Activated naive CD8-positive, alpha-beta T cell treated with anti-CD3 and anti-CD28 coated beads, Interleukin-2, amount 50 U/mL, for 16 hours (primary cell): ENCODE results near the gene TCF25.

Experiments used
- DNase-seq: peaks from one replicate; pipeline ENCODE4 v3.0.0-alpha.2; 2020; ENCODE audit warnings: low read depth, low spot score

TCF25 gene

DNA sequence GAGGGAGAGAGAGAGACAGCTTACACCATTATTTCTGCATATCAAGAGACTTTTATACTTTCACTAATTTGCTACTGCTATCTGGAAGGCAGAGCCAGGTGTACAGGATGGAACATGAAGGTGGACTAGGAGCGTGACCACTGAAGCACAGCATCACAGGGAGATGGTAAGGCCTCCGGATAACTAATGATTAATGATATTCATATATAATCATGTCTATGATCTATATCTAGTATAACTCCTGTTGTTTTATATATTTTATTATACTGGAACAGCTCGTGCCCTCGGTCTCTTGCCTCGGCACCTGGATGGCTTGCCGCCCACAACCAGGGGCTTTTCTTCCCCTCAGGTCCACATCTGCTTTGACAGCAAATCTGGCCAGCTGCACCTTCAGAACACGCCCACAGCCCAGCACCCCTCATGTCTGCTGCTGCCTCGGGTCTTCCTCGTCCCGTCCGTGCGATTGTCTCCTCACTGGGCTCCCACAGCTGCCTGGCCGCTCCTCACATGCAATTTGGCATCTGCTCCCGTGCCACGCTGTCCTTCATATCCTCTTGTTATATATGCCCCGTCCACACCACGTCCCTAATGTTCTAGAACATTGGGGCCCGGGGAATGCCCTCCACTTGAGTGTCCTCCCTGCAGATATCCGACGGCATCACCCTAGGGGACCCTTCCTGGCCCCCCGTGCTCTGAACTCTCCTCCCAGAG is 64.9 kb downstream of the TCF25 start:
- DNase-seq: no peak

DNA sequence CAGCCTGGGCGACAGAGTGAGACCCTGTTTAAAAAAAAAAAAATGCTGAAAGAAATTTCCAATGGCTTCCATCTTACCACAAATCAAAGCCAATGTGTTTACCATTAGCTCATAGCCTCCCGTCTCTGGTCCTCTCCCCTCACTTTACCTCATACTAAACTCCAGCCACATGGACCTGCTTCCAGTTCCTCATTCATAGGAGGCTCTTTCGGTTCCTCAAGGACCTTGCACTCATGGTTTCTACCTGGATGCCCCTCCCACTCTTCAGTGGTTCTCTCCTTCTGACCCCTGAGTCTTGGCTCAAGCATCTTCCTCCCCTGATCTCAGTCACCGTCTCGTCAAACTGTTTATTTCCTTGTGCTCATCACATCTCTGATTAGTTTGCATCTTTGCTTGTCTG is 71.4 kb downstream of the TCF25 start:
- DNase-seq: no peak

DNA sequence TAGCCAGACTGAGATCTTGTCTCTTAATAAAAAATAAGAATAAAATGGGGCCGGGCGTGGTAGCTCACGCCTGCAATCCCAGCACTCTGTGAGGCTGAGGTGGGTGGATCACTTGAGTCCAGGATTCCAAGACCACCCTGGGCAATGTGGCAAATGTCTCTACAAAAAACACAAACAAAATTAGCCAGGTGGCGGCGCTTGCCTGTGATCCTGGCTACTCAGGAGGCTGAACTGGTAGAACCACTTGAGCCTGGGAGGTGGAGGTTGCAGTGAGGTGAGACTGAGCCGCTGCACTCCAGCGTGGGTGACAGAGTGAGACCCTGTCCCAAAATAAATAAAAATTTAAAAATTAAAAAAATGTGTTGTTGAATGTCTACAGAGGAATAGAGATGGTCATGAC is 72.3 kb downstream of the TCF25 start:
- DNase-seq: no peak

DNA sequence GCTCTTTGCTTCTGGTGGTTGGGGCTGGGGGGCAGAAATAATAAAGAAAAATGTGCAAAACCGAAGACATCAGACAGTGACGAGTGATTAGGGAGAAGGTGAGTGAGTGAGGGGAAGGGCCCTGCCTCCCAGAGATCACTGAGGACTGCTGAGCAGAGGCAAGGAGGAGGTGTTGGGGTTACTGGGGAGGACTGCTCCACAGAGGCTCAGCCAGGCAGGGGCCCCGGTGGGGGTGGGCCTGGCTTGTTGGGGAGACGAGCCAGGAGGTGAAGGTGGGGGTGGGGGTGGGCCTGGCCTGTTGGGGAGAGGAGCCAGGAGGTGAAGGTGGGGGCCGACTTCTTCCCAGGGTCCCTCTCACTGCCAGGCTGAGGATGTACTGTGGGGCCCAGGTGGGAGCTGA is 73.1 kb downstream of the TCF25 start:
- DNase-seq: no peak

DNA sequence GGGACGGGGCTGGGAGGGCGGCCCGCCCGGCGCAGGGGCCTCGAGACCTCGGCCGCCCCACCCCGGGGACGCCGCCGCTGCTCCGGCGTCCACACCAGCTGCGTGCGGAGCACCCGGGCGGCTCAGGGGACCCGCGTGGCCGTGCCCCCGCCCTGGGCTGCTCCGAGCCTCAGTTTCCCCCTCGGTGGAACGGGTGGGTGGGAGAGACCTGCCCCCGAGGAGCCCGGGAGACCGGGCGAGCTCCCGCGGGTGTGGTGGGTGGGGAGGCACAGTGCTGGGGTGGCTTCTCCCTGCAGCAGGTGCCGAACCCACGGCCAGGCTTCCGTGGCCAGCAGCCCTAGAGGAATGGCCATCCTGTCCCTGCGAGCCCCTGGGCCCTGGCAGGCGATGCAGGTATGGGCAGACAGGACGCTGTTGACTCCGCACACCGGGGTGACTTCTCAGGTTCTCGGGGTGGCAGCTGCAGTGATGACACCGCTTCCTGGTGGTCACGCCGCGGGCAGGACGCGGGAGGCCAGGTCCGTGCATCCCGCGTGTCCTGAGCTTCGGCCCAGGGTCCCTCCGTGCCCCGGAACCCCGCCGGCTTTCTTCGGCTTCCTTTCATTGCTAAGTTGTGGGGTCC is 75.8 kb downstream of the TCF25 start:
- no peak for DNase-seq

DNA sequence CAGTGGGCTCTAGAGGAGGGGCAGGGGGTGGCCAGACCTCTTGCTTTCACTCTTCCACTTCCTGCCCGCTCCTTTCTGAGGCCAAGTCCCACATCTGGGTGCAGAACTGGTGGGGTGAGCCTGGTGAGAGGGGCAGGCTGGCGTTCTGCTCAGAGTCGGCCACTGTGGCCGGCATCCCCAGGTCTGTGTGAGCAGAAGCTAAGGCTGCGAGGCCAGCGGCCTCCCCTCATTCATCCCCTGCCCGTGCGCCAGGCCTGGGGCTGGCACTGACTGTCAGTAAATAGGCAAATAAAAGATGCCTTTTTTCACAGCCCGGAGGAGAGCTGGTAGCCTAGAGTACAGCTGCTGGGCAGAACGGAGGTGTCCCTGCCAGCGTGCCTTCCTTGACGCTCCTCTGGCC is 76.4 kb downstream of the TCF25 start:
- no peak for DNase-seq

DNA sequence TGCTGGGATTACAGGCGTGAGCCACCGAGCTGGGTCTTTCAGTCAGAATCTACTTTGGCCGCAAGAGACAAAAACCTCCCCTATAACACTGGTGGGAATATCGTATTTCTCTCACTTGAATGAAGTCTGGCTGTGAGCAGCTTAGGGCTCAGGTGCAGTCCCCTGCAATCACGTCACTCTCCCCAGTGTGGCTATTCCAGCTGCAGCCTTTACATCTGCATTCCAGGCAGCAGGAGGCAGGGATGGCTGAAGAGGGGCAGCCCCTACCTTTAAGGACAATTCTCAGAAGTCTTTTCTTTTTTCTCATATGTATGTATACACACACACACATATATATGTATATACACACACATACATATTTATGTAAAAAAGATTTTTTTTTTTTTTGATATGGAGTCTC is 78.1 kb downstream of the TCF25 start:
- no peak for DNase-seq

DNA sequence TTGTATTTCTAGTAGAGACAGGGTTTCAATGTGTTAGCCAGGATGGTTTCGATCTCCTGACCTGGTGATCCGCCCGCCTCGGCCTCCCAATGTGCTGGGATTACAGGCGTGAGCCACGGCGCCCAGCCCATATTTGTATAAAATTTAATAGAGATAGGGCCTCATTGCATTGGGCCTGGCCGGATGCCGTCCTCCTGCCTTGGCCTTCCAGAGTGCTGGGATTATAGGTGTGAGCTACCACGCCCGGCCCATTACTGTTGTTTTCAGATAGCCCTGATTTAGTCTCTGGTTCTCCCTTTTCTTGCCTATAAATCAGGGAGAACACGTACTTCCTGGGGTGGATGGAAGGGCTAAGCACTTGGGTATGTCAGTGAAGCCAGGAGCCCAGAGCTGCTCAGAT is 78.7 kb downstream of the TCF25 start:
- DNase-seq: no peak

DNA sequence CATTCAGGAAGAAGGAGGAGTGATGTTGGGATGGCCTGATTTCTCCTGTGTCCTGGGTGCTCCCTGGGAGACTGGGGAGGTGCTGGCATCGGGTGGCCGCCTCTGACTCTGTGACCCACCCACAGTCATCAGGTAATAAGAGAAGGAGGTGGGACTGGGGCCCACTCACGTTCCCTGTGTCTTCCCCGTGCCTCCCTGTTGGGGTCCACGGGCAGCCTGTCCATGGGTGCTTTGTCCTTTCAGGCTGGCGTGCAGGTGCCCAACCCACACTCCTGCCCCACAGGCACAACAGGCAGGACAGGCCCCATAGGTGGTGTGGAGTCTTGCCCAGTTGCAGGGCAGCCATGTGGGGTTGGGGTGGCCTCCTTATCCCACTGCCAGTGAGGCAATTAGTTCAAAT is 79.2 kb downstream of the TCF25 start:
- no peak for DNase-seq

DNA sequence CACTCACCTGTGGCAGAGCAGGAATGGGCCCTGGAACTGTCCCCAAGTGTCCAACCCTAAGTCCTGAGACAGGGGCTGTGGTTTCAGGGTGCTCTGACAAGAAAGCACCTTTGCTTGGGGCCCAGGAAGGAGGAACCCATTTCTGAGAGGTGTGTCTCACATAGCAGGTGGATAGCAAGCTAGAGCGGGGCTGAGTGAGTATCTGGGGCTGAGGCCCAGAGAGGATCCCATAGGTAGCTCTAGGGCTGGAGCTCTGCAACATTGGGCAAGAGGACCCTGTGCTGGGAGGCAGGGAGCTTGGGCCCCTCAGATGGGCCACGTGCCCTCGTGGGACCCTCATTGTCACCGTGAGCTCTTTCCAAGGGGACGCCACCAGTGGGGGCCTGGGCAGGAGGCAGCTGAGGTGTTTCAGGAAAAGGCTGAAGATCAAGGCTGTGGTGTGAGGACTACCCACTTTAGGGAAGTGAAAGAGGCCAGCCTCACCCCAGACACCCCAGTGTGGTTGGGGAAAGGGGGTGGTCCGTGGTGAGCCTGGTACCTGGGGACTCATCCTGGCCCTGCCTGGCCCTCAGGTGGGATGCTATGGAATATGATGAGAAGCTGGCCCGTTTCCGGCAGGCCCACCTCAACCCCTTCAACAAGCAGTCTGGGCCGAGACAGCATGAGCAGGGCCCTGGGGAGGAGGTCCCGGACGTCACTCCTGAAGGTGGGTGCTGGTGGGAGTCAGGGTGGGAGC is 80.4 kb downstream of the TCF25 start:
- no peak for DNase-seq

DNA sequence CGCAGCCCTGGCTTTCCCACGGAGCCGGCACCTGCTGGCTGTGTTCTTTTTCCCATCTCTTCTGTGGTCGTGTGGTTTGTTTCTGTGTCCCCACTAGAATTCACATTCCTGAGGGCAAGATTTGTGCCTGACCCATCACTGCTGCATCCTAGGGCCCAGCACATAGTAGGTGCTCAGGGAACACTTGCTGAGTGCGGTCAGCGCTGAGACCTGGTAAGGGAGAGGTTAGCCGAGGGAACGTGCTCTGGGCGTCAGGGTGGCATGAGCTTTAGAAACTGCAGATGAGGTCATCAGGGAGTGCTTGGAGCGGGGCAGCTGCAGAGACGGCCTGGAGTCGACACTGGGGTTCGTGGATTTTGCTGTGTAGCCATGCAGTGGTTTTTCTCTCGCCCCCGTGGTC is 81.1 kb downstream of the TCF25 start:
- no peak for DNase-seq

DNA sequence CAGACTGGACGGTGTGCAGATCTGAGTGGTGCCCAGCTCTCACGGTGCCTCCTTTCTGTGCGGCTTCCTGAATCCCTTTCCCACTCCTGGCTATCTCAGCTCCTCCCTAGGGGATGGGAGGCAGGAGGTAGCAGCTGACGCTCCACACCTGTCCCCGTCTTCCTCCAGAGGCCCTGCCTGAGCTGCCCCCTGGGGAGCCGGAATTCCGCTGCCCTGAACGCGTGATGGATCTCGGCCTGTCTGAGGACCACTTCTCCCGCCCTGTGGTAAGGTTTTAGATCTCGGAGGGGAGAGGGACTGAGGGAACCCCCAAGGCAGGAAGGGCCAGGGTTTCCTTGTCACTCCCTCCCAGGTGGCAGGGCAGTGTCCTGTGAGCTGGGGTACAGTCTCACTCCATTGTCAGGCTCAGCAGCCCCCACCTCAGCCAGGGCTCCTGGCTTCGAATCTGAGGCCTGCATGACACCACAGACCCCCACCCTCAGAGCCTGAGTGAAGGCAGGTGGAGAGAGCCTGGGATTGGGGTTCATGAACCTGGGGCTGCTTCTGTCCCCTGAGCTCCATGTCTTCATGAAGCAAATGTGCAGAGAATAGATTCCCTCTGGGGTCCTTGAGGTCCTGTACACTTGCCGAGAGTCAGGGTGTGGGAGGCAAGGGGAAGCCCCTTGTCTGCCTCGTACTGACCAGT is 81.8 kb downstream of the TCF25 start:
- DNase-seq: no peak

DNA sequence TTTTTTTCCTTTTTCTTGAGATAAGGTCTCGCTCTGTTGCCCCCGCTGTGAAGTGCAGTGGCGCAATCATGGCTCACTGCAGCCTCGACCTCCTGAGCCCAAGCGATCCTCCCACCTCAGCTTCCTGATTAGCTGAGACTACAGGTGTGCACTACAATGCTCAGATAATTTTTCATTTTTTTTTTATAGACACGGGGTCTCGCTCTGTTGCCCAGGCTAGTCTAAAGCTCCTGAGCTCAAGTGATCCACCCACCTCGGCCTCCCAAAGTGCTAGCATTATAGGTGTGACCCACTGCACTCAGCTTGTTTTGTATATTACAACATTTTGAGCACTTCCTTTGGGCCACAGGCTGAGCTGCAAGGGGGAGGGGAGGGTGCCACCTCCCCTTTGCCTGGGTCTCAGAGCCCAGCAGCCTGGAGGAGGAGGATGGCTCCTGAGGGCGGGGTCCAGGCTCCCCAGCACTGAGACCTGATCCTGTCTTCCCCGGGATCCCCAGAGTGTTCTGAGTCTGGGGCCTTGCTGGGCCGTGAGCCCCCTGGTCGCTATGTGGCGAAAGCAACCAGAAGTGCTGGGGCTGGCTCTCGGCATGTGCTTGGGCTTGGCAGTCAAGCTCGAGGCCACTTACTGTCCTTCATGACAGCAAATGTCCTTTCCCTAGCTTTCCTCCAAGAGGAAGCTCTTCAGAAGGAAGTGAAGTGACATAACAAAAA is 83.3 kb downstream of the TCF25 start:
- DNase-seq: no peak

DNA sequence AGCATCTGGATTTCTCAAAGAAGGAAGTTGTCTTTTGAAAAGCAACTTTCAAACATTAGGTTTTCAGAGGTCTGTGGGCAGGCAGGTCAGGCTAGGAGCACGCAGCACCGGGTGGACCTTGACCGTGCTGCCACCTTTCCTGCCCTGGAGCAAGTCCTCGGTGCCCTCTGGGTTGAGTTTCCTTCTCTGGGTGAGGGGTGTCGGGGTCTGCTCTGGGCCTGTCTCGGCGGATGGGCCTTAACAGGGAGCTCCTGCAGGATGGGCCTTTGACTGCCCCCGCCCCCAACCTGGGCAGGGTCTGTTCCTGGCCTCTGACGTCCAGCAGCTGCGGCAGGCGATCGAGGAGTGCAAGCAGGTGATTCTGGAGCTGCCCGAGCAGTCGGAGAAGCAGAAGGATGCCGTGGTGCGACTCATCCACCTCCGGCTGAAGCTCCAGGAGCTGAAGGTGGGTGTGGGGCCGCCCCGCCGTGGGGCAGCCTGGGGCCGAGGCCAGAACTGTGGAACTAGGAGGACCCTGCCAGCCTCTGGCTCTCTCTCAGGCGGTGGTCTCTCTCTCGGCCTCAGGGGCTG is 83.9 kb downstream of the TCF25 start:
- DNase-seq: no peak

DNA sequence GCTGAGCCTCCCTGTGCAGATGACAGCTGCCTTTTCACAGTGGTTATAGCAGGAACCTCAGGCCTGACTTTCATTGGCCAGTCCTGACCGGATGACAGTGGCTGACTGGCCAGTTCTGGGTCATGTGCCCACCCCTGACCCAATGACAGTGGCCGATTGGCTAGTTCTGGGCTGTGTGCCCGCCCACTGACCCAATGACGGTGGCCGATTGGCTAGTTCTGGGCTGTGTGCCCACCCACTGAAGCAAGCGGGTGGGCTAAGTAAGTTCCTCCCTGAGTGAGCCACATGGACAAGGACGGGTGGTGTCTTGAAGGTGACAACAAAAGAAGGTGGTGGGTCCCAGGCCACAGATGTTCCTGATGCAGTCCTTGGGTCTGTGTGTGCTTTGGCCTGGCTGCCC is 84.7 kb downstream of the TCF25 start:
- DNase-seq: no peak

DNA sequence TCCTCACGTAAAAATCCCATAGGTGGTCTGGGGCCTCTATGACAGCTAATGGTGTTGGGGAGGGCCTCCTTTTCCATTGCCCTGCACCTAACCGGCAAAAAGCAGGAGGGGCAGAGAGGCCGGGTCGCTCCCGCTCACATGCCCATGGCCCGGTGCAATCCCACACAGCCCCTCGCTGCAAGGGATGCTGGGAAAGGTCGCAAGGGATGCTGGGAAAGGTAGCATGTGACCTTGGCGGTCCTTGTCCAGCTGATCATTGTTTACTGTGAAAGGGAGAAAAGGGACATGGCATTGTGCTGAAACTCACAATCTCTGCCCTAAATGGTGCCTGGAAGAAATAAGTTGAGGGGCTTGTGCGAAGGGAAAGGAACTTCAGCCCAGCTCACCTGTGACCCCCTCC is 85.2 kb downstream of the TCF25 start:
- DNase-seq: no peak

DNA sequence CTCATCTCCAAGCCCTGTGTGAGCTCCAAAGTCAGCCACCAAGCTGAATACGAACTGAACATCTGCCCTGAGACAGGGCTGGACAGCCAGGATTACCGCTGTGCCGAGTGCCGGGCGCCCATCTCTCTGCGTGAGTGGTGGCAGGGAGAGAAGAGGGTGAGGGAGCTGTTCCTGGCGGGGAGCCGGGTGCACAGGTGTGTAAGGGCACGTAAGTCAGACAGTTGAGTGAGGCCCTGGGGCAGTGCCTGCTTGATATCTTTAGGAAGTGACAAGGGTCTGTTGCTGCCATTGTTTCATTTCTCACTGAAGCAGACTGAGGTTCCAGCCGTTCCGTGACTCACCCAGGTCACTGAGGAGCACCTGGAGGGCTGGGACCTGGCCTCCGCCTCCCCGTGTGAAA is 87.6 kb downstream of the TCF25 start:
- no peak for DNase-seq
